PFSK-1 (cell line): ENCODE measurements around the gene PALD1.

ENCODE experiments used
- POLR2AphosphoS5 ChIP-seq: IDR thresholded peaks from 2 replicates; pipeline ENCODE4 v1.6.1; 2012; ENCODE audit warnings: low read depth, mild to moderate bottlenecking, control low read depth, low read length, moderate library complexity
- TF ChIP-seq, protein P1 (sequence below), 2 experiments: IDR thresholded peaks; 2 replicates each; pipeline versions ENCODE4 v1.6.1 to v1.8.0; 2011 to 2012; ENCODE audit warnings: low read depth in 2 of 2, low read length in 2 of 2, control low read depth in 1 of 2, inconsistent platforms in 1 of 2, mild to moderate bottlenecking in 1 of 2, moderate library complexity in 1 of 2; ENCODE audit not compliant: insufficient read depth in 1 of 2

- TF ChIP-seq, protein P1, sequence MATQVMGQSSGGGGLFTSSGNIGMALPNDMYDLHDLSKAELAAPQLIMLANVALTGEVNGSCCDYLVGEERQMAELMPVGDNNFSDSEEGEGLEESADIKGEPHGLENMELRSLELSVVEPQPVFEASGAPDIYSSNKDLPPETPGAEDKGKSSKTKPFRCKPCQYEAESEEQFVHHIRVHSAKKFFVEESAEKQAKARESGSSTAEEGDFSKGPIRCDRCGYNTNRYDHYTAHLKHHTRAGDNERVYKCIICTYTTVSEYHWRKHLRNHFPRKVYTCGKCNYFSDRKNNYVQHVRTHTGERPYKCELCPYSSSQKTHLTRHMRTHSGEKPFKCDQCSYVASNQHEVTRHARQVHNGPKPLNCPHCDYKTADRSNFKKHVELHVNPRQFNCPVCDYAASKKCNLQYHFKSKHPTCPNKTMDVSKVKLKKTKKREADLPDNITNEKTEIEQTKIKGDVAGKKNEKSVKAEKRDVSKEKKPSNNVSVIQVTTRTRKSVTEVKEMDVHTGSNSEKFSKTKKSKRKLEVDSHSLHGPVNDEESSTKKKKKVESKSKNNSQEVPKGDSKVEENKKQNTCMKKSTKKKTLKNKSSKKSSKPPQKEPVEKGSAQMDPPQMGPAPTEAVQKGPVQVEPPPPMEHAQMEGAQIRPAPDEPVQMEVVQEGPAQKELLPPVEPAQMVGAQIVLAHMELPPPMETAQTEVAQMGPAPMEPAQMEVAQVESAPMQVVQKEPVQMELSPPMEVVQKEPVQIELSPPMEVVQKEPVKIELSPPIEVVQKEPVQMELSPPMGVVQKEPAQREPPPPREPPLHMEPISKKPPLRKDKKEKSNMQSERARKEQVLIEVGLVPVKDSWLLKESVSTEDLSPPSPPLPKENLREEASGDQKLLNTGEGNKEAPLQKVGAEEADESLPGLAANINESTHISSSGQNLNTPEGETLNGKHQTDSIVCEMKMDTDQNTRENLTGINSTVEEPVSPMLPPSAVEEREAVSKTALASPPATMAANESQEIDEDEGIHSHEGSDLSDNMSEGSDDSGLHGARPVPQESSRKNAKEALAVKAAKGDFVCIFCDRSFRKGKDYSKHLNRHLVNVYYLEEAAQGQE (IDR thresholded peaks at IDR 0.05; ENCODE audit: insufficient read depth in 1 of 2, low read depth in 2 of 2, low read length in 2 of 2) = no peak
- no peak for TF ChIP-seq POLR2AphosphoS5
These were observed 81.3 kb downstream of the PALD1 start for GRCh38 chr10:70559861-70560260.
